HuH-7 (cell line): ENCODE results near the gene ZC3H4.

Experiments used
- DNase-seq: peaks from one replicate; pipeline ENCODE4 v3.0.0; 2011; ENCODE audit warnings: low spot score

ZC3H4 gene

GRCh38 chr19:47133021-47133471 is 19.5 kb upstream of the ZC3H4 start:
- no peak for DNase-seq

GRCh38 chr19:47132194-47132852 is 18.7 kb upstream of the ZC3H4 start:
- DNase-seq: no peak

- DNase-seq: peak; percentile 97
Observed at GRCh38 chr19:47130589-47131227, 17.1 kb upstream of the ZC3H4 start, which contains the start of gene SAE1. Gene SAE1, plus strand, starts transcription at chr19:47130835. Its CDS starts 96 bp downstream, at chr19:47130931.

- no peak for DNase-seq
Observed at GRCh38 chr19:47130120-47130588, 16.6 kb upstream of the ZC3H4 start.

- no peak for DNase-seq
Observed at GRCh38 chr19:47129579-47129978, 16.0 kb upstream of the ZC3H4 start.

- no peak for DNase-seq
Observed at GRCh38 chr19:47125669-47125938, 12.0 kb upstream of the ZC3H4 start.

GRCh38 chr19:47124937-47125668 is 11.5 kb upstream of the ZC3H4 start:
- DNase-seq: peak; percentile 73

GRCh38 chr19:47123406-47123805 is 9.8 kb upstream of the ZC3H4 start:
- no peak for DNase-seq

GRCh38 chr19:47122359-47123335 is 9.1 kb upstream of the ZC3H4 start:
- DNase-seq: no peak

GRCh38 chr19:47120470-47121067 is 7.0 kb upstream of the ZC3H4 start:
- DNase-seq: no peak

GRCh38 chr19:47113850-47114651 is 475 bp upstream of the ZC3H4 start:
- peak; percentile 86 for DNase-seq

- peak; percentile 69 for DNase-seq
Observed at GRCh38 chr19:47112166-47112996, 1.2 kb downstream of the ZC3H4 start.

- DNase-seq: no peak
Observed at GRCh38 chr19:47111682-47112165, 1.9 kb downstream of the ZC3H4 start.

- DNase-seq: no peak
Observed at GRCh38 chr19:47111006-47111621, 2.5 kb downstream of the ZC3H4 start.

- DNase-seq: no peak
Observed at GRCh38 chr19:47110521-47111005, 3.0 kb downstream of the ZC3H4 start.

GRCh38 chr19:47109541-47110375 is 3.8 kb downstream of the ZC3H4 start:
- no peak for DNase-seq

GRCh38 chr19:47109177-47109540 is 4.4 kb downstream of the ZC3H4 start:
- DNase-seq: no peak
